HAP-1 (cell line): ENCODE data around the gene RAMP2.

ENCODE experiments used
- DNase-seq, 2 experiments: peaks; one replicate each; pipeline ENCODE4 v3.0.0-alpha.2; 2016 to 2020; ENCODE audit warnings: low spot score in 2 of 2
- H3K27me3 ChIP-seq: fragments of 250-450 bp; sonication (Bioruptor Pico); 2 replicates; pipeline ENCODE4 v1.5.1; 2020; ENCODE audit warnings: low read depth, mild to moderate bottlenecking, moderate library complexity
- H3K36me3 ChIP-seq: fragments of 250-450 bp; sonication (Bioruptor Pico); replicated peaks from 2 replicates; pipeline ENCODE4 v1.5.1; 2020; ENCODE audit warnings: mild to moderate bottlenecking
- H3K4me1 ChIP-seq: fragments of 250-450 bp; sonication (Bioruptor Pico); 2 replicates; pipeline ENCODE4 v1.5.1; 2020; ENCODE audit warnings: mild to moderate bottlenecking
- H3K4me3 ChIP-seq: fragments of 250-450 bp; sonication (Bioruptor Pico); 2 replicates; pipeline ENCODE4 v1.5.1; 2020; ENCODE audit warnings: mild to moderate bottlenecking, moderate library complexity
- H3K9me3 ChIP-seq: fragments of 250-450 bp; sonication (Bioruptor Pico); 2 replicates; pipeline ENCODE4 v1.5.1; 2020; ENCODE audit warnings: mild to moderate bottlenecking, moderate library complexity
- in situ Hi-C: fragments of 300-500 bp; cut with MboI; formaldehyde crosslinking; loops from 3 replicates; pipeline ENCODE4 v1.14.3; 2020; ENCODE audit warnings: low sequenced_read_pairs, inconsistent platforms, mixed read lengths

Gene RAMP2

DNA sequence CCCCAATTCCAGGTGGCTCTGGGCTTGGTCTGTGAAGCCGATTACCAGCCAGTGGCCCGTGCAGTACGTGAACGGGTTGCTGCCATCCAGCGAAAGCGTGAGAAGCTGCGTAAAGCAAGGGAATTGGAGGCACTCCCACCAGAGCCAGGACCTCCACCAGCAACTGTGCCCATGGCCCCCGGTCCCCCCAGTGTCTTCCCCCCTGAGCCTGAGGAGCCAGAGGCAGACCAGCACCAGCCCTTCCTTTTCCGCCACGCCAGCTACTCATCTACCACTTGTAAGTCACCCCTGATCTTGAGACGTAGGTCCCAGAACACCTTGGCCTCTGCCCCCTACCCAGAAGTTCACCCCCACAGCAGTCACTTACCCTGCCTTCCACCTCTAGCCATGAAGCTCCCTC is 26.2 kb downstream of the RAMP2 start:
- no peaks in the 10 kb centered on the region for H3K4me1 ChIP-seq
- no peak for DNase-seq
- no peaks in the 10 kb centered on the region for H3K36me3 ChIP-seq
- H3K4me3 ChIP-seq, result no peak overlapping the region
- H3K27me3 ChIP-seq, result no peaks in the 10 kb centered on the region
- no peaks in the 10 kb centered on the region for H3K9me3 ChIP-seq
- in situ Hi-C loops, result no loop called here

- Histone ChIP-seq H3K36me3 (peaks cover 7% of the 10 kb centered on the region), H3K27me3 (no peaks in the 10 kb centered on the region), H3K4me1 (peaks cover under 1% of the 10 kb centered on the region; the same call in 1 of the 2 replicates), H3K4me3 (no peak overlapping the region), H3K9me3 (no peaks in the 10 kb centered on the region)
- in situ Hi-C loops, result no loop called here
- DNase-seq, result no peak
Measured at GRCh38 chr17:42791948-42792347, 30.9 kb downstream of the RAMP2 start.

- in situ Hi-C loops, result no loop called here
- no peak for DNase-seq
- H3K9me3 ChIP-seq, result no peaks in the 10 kb centered on the region
- H3K36me3 ChIP-seq, result peaks cover 11% of the 10 kb centered on the region
- H3K4me3 ChIP-seq, result no peak overlapping the region
- H3K27me3 ChIP-seq, result no peaks in the 10 kb centered on the region
- H3K4me1 ChIP-seq, result peaks cover 3% of the 10 kb centered on the region
Measured at GRCh38 chr17:42792545-42792944, 31.5 kb downstream of the RAMP2 start.

GRCh38 chr17:42795061-42795460 is 34.0 kb downstream of the RAMP2 start:
- no peaks in the 10 kb centered on the region for H3K27me3 ChIP-seq
- in situ Hi-C loops, result no loop called here
- no peak for DNase-seq
- H3K4me1 ChIP-seq, result peaks cover 7% of the 10 kb centered on the region
- no peaks in the 10 kb centered on the region for H3K9me3 ChIP-seq
- peaks cover 11% of the 10 kb centered on the region for H3K36me3 ChIP-seq
- no peak overlapping the region for H3K4me3 ChIP-seq

DNA sequence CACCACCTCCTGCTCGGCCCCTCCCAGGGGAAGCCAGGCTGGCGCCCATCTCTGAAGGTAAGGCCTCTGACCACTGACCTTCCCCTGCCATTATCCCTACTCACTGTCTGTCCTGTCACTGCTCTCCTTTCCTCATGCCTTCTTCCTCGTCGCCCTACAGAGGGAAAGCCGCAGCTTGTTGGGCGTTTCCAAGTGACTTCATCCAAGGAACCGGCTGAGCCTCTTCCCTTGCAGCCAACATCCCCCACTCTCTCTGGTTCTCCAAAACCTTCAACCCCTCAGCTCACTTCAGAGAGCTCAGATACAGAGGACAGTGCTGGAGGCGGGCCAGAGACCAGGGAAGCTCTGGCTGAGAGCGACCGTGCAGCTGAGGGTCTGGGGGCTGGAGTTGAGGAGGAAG is 34.4 kb downstream of the RAMP2 start:
- in situ Hi-C loops, result no loop called here
- Histone ChIP-seq H3K36me3 (peaks cover 11% of the 10 kb centered on the region), H3K4me3 (no peak overlapping the region), H3K4me1 (peaks cover 7% of the 10 kb centered on the region), H3K9me3 (no peaks in the 10 kb centered on the region), H3K27me3 (no peaks in the 10 kb centered on the region)
- DNase-seq, result no peak

GRCh38 chr17:42796066-42796758 is 35.2 kb downstream of the RAMP2 start:
- H3K4me1 ChIP-seq, result peaks cover 7% of the 10 kb centered on the region
- in situ Hi-C loops, result no loop called here
- no peak for DNase-seq
- H3K36me3 ChIP-seq, result peaks cover 11% of the 10 kb centered on the region
- H3K4me3 ChIP-seq, result no peak overlapping the region
- no peaks in the 10 kb centered on the region for H3K27me3 ChIP-seq
- H3K9me3 ChIP-seq, result no peaks in the 10 kb centered on the region

DNA sequence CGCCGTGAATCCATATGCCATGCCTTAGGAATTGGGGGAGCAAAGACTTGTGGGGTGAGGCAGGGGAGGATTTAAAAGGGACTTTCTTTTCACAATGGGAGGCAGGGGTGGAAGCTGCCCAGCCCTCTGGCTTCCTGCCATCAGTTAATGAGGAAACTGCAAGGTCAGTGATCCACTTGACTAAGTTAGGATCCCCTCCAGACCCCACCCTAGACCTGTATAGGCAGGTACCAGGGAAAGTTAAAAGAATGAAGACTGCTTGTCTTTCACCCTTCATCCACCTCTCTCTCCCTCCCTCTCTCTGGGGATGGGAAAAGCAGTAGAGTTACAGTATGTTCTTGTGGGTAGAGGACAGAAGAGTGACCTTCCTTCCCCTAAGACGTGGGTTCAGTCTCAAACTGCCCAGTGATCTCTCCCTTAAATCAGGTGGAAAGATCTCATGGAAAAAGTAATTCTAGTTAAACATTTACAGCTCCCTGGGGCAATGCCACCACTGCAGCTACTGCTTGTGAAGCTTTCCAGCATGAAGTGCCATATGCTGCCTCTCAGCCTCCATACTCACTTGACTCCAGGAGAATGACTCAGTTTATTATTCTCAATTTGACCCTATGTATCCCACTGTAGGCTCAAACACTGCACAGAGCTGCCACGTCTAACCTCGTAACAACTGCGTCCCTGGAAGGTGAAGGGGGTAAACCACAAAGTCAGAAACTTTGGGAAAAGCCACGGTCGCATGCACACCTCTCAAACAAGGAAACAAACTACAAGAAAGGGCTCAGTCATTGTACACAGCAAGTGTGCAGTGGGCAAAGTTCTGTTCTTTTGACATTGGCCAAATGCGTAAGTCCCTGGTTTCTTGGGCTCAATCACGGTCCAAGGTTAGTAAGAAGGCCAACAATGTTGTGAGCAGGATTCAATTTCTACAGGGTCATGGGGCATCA is 36.3 kb downstream of the RAMP2 start:
- DNase-seq, result no peak
- Histone ChIP-seq H3K9me3 (no peaks in the 10 kb centered on the region), H3K36me3 (peaks cover 11% of the 10 kb centered on the region), H3K4me1 (peaks cover 7% of the 10 kb centered on the region), H3K4me3 (peak overlapping the region; percentile 88), H3K27me3 (peaks cover 5% of the 10 kb centered on the region; the same call in 1 of the 2 replicates)
- in situ Hi-C loops, result no loop called here

DNA sequence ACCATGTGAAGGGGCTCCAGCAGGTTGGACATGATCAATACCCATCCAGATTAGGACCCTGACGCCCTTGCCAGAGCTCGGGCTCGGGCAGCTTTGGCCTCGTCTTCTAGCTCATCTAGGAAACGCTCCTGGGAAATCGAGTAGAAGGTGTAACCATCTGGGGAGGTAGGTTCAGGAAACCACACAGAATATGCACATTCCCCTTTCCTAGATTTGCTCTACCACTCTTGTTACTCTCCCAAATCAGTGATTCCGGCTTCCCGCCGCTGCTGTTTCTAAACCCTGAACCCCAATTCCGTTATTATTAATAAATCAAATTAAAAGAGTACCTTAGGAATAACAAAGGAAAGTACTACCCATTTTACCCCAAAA is 37.0 kb downstream of the RAMP2 start:
- in situ Hi-C loops, result no loop called here

DNA sequence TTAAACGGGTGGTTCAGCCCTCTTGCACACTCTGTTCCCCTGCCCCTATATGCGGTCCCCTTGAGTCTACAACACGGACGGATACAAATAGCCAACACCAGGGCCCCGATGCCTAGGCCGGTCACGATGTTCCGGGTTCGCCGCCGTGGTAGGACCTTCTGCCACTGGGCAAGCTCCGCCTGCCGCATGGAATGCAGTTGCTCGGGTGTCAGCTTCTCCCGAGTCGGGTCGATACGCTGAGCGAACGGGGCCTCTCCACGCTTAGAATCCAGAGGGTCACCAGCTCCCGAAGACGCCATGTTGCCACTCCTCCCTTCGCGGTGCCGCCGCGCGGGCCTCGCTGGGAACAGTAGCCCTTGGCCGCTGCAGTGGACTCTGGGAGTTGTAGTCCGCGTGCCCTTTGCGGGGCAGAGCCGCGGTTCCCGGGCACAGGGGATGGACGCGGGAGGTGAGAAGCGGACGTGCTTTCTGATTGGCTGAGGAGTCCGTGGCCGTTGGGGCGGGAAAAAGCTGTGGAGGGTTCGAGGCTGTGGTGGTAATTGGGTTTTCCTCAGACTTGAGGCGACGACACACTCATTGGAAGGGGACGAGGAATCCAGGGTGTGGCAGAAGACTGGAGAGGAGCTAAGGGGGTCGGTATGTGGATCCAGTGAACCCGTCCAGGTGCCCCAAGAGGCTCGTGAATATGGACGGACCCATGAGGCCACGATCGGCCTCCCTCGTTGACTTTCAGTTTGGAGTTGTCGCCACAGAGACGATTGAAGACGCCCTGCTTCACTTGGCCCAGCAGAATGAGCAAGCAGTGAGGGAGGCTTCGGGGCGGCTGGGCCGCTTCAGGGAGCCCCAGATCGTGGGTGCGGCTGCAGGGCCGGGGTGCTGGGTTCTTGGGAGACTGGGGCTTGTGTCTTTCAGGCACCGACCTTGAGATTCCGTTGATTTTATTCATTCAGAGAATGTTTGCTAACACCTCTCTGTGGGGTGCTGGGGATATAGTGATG is 37.7 kb downstream of the RAMP2 start, which contains the start of the genes CNTD1 and COA3:
CNTD1 (plus strand) TSS at position 479 of the 998 bp plus-strand sequence; CDS start at position 686, 207 bp downstream.
COA3 (minus strand) TSS at position 322 of the 998 bp plus-strand sequence; CDS start at position 299, 23 bp downstream.
- in situ Hi-C loops, result no loop called here
- DNase-seq, result peak; percentile 86 to 94

More for the DNA sequence above, 37.0 kb downstream of the RAMP2 start:
- Histone ChIP-seq H3K9me3 (no peaks in the 10 kb centered on the region), H3K27me3 (peaks cover 7% of the 10 kb centered on the region; the same call in 1 of the 2 replicates), H3K4me3 (peak overlapping the region; percentile 88), H3K4me1 (peaks cover 7% of the 10 kb centered on the region), H3K36me3 (peaks cover 11% of the 10 kb centered on the region)
- DNase-seq, result no peak

DNA sequence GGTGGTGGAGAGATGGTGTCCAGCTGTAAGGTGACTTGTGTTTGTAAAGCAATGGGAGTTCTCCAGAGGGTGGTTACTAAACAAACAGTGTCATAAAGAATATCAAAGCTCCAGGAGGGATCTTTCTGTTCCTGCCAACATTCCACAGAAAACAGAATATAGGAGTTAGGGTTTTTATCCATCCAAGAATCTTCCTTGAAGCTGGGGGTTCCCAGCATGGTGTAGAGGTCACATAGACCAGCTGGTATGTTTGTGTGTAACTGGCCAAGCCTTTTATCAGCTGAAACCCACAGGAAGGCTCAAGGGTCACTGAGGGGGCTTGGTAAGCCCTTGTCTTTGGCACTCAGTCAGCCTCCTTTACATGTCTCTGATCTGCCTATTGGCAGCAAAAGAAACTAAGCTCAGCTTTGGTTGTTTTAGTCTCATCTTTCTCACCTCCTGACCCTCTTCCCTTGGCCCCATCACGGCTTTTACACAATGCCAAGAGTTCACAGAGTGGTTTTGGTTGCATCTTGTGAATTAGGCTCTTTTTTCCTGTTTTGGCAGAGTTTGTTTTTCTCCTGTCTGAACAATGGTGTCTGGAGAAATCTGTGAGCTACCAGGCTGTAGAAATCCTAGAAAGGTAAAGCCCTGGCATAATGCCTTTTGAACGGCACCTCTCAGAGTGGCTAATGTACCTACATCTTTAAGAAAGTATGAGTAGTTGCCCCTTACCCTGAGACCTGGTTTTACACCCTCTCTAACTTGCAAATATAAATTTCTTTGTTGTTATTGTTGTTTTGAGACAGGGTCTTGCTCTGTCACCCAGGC is 42.3 kb downstream of the RAMP2 start:
- no peak overlapping the region for H3K4me3 ChIP-seq
- H3K27me3 ChIP-seq, result peaks cover 7% of the 10 kb centered on the region; the same call in 1 of the 2 replicates
- H3K9me3 ChIP-seq, result no peaks in the 10 kb centered on the region
- no peak for DNase-seq
- H3K36me3 ChIP-seq, result no peaks in the 10 kb centered on the region
- no peaks in the 10 kb centered on the region for H3K4me1 ChIP-seq
- in situ Hi-C loops, result no loop called here

More for the DNA sequence above, 37.7 kb downstream of the RAMP2 start, which contains the start of the genes CNTD1 and COA3:
- H3K4me1 ChIP-seq, result peaks cover 7% of the 10 kb centered on the region
- peaks cover 7% of the 10 kb centered on the region; the same call in 1 of the 2 replicates for H3K27me3 ChIP-seq
- no peaks in the 10 kb centered on the region for H3K9me3 ChIP-seq
- peaks cover 11% of the 10 kb centered on the region for H3K36me3 ChIP-seq
- peak within 1 kb of the TSS; percentile 88 for H3K4me3 ChIP-seq

GRCh38 chr17:42804918-42805367 is 43.9 kb downstream of the RAMP2 start:
- no peak overlapping the region for H3K4me3 ChIP-seq
- DNase-seq, result no peak
- in situ Hi-C loops, result no loop called here
- H3K27me3 ChIP-seq, result peaks cover 7% of the 10 kb centered on the region; the same call in 1 of the 2 replicates
- H3K4me1 ChIP-seq, result no peaks in the 10 kb centered on the region
- no peaks in the 10 kb centered on the region for H3K9me3 ChIP-seq
- H3K36me3 ChIP-seq, result no peaks in the 10 kb centered on the region; the same call in 1 of the 2 replicates

- H3K4me1 ChIP-seq, result no peaks in the 10 kb centered on the region
- no peak for DNase-seq
- in situ Hi-C loops, result no loop called here
- H3K4me3 ChIP-seq, result no peak overlapping the region
- H3K36me3 ChIP-seq, result peaks cover 13% of the 10 kb centered on the region
- no peaks in the 10 kb centered on the region for H3K9me3 ChIP-seq
- H3K27me3 ChIP-seq, result peaks cover 7% of the 10 kb centered on the region; the same call in 1 of the 2 replicates
Measured at GRCh38 chr17:42806249-42806648, 45.2 kb downstream of the RAMP2 start.
